Fibroblast of skin of right quadriceps (primary cell): Measurements from ENCODE around the gene RRP9.

Experiments used
- DNase-seq: peaks from one replicate; pipeline ENCODE4 v3.0.0-alpha.2; 2013

Gene RRP9

GRCh38 chr3:51896607-51897305 lies 44.9 kb downstream of the RRP9 start:
- DNase-seq, result no peak

GRCh38 chr3:51894939-51895338 lies 46.8 kb downstream of the RRP9 start:
- no peak for DNase-seq

- DNase-seq, result no peak
These were observed 47.3 kb downstream of the RRP9 start for GRCh38 chr3:51894391-51894790.

- no peak for DNase-seq
These were observed 50.3 kb downstream of the RRP9 start for GRCh38 chr3:51891242-51892039.

- no peak for DNase-seq
These were observed 53.1 kb downstream of the RRP9 start for GRCh38 chr3:51888463-51889105.

- no peak for DNase-seq
These were observed 54.1 kb downstream of the RRP9 start for GRCh38 chr3:51887620-51888019.

- no peak for DNase-seq
These were observed 55.3 kb downstream of the RRP9 start for GRCh38 chr3:51886447-51886846.
